H1 (cell line): ENCODE data around the gene MAP3K6. TPM values are rescaled to one million over a fixed set of nuclear protein-coding genes. Genes with fewer than 3 reads are reported as not detected.

Source experiments
- CBX5 ChIP-seq: fragments of 300-800, 300-1000 bp; sonication (generic); IDR thresholded peaks from 2 replicates; pipeline ENCODE4 v1.7.1; 2016; ENCODE audit warnings: antibody characterized with exemption, low read length, low read depth
- E2F6 ChIP-seq: IDR thresholded peaks from 2 replicates; pipeline ENCODE4 v1.6.1; 2012; ENCODE audit warnings: inconsistent platforms
- PHF8 ChIP-seq: fragments of 200-600 bp; sonication (generic); conservative IDR thresholded peaks from 2 replicates; pipeline ENCODE4 v1.7.1; 2012; ENCODE audit warnings: low read depth, mild to moderate bottlenecking, inconsistent platforms, low read length, moderate library complexity
- RXRA ChIP-seq: IDR thresholded peaks from 2 replicates; pipeline ENCODE4 v1.6.1; 2011; ENCODE audit warnings: low read depth, mild to moderate bottlenecking, low read length, moderate library complexity; ENCODE audit not compliant: insufficient read depth
- SP1 ChIP-seq: IDR thresholded peaks from 2 replicates; pipeline ENCODE4 v1.6.1; 2011; ENCODE audit warnings: low read depth, low read length
- polyA plus RNA-seq, 7 experiments: library from polyadenylated mRNA; depleted of rRNA in 3 of 7; stranded (reverse) in 5 of 7; unstranded in 2 of 7; fragments of >200 nt in 5 of 7; fragments of 200-250 nt in 2 of 7; gene quantifications; 1 replicate in 5 of 7; 2 replicates in 1 of 7; 4 replicates in 1 of 7; pipeline versions ENCODE4 v1.2.1 to v1.2.3, GENCODE V29; 2011 to 2013; ENCODE audit warnings: missing spikeins in 2 of 7, mixed read lengths in 2 of 7
- total RNA-seq: library from RNA; stranded (reverse); fragmentation: NEBNext Ultra II Directional; extraction: Animal tissue kit (Norgen Biotek cat#: 25700); gene quantifications from 2 replicates; pipeline ENCODE4 v1.2.1, GENCODE V29; 2021

MAP3K6 gene
- total and polyA plus RNA-seq, 2 of the 8 experiments (the other 6 are each of a cell fraction or from before 2014, with no cell fraction given) = 7.4 to 7.6 TPM

- TF ChIP-seq CBX5 = no peak
- TF ChIP-seq RXRA = 0 out of 2 replicates have a peak, but pooled peaks have one; percentile 21
- peak; percentile 69 for TF ChIP-seq E2F6
- TF ChIP-seq PHF8 = peak; percentile 87
- TF ChIP-seq SP1 = peak; percentile 48; the same call in 1 of the 2 replicates
These were observed 44.8 kb downstream of the MAP3K6 start, which contains the start of gene TMEM222 (continued) for GRCh38 chr1:27321813-27322568.
